Measurements from ENCODE around the gene NOLC1. TPM values are rescaled to one million over a fixed set of nuclear protein-coding genes. Genes with fewer than 3 reads are reported as not detected.

NOLC1 gene
- total RNA-seq, 4 donors from 2014 or later, result 19.2 to 30.7 (median 22.0) TPM

DNA sequence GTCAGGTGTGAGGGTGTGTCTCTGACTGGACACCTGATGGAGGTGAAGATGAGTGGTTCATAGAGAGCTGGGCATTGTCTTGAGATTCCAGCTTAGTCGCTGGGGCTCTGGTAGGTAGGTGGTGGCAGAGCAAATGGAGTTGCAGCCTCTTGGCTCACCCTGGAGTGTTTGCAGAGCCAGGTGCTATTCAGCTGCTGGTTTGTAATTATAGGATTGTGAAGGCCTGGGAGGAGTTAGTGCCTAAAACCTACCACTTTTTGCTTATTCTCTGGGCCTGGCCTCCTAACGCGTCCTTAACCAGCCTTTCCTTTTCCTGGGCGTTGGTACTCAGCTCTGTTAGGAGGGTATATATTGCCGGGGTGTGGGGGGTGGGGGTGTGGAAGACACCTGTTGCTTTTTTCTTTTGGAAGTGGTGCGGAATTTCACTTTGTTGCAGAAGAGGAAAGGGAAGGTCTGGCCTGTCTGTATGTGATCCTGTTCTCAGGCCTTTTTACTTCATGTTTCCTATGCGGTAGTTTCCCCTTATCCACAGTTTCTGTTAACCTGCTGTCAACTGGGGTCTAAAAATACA lies 16.1 kb upstream of the NOLC1 start:
- no peak for TF ChIP-seq CTCF (IDR thresholded peaks at IDR 0.05; ENCODE audit: low read depth)

DNA sequence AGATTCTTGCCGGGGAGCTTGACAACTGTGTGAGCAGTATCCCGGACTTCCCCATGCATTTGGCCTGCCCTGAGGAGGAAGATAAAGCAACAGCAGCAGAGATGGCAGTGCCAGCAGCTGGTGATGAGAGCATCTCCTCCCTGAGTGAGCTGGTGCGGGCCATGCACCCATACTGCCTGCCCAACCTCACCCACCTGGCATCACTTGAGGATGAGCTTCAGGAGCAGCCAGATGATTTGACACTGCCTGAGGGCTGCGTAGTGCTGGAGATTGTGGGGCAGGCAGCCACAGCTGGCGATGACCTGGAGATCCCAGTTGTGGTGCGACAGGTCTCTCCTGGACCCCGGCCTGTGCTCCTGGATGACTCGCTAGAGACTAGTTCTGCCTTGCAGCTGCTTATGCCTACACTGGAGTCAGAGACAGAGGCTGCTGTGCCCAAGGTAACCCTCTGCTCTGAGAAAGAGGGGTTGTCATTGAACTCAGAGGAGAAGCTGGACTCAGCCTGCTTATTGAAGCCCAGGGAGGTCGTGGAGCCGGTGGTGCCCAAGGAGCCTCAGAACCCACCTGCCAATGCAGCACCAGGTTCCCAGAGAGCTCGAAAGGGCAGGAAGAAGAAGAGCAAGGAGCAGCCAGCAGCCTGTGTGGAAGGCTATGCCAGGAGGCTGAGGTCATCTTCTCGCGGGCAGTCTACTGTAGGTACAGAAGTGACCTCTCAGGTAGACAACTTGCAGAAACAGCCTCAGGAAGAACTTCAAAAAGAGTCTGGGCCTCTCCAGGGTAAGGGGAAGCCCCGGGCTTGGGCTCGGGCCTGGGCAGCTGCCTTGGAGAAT lies 12.7 kb upstream of the NOLC1 start:
- TF ChIP-seq CTCF (IDR thresholded peaks at IDR 0.05; ENCODE audit: low read depth), result no peak

GRCh38 chr10:102140218-102140617 lies 12.0 kb upstream of the NOLC1 start:
- TF ChIP-seq CTCF (IDR thresholded peaks at IDR 0.05; ENCODE audit: low read depth), result no peak

DNA sequence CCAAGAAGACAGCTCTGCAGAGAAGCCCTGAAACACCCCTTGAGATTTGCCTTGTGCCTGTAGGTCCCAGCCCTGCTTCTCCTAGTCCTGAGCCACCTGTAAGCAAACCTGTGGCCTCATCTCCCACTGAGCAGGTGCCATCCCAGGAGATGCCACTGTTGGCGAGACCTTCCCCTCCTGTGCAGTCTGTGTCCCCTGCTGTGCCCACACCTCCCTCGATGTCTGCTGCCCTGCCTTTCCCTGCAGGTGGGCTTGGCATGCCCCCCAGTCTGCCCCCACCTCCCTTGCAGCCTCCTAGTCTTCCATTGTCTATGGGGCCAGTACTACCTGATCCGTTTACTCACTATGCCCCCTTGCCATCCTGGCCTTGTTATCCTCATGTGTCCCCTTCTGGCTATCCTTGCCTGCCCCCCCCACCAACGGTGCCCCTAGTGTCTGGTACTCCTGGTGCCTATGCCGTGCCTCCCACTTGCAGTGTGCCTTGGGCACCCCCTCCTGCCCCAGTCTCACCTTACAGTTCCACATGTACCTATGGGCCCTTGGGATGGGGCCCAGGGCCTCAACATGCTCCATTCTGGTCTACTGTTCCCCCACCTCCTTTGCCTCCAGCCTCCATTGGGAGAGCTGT lies 11.2 kb upstream of the NOLC1 start:
- TF ChIP-seq CTCF (IDR thresholded peaks at IDR 0.05; ENCODE audit: low read depth), result no peak

GRCh38 chr10:102141583-102142107 lies 10.5 kb upstream of the NOLC1 start:
- no peak for TF ChIP-seq CTCF (IDR thresholded peaks at IDR 0.05; ENCODE audit: low read depth)

GRCh38 chr10:102146971-102147428 lies 5.2 kb upstream of the NOLC1 start:
- TF ChIP-seq CTCF (IDR thresholded peaks at IDR 0.05; ENCODE audit: low read depth), result no peak

GRCh38 chr10:102147561-102147960 lies 4.6 kb upstream of the NOLC1 start:
- no peak for TF ChIP-seq CTCF (IDR thresholded peaks at IDR 0.05; ENCODE audit: low read depth)

Data from subcutaneous adipose tissue (tissue), 4 donors.